GM21447 (cell line): ENCODE results near the gene PVALB.

ENCODE experiments used
- ATAC-seq: cut with Tn5 transposase; IDR thresholded peaks from one replicate; pipeline ENCODE4 v1.9.1; 2021; ENCODE audit not compliant: unreplicated experiment

The PVALB gene

DNA sequence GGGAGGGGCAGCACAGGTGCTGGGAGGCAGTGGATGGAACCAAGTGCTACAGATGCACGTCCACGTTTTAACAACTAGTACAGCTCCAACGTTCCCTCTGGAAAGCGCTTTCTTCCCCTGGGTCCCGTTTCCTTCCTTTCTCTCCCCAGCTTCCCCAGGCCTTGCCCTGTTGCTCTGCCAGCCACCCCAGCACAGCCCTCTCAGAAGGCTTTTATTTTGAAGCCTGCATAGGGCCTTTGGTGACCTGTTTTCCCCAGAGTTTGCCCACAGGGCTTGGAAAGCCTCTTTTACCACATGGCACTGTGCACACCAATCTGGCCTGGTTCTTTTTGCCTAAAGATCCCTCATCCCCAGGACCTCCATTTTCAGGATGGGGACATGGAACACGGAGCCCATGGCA lies 30.1 kb upstream of the PVALB start:
- ATAC-seq = no peak

GRCh38 chr22:36846271-36846670 lies 29.4 kb upstream of the PVALB start:
- no peak for ATAC-seq

DNA sequence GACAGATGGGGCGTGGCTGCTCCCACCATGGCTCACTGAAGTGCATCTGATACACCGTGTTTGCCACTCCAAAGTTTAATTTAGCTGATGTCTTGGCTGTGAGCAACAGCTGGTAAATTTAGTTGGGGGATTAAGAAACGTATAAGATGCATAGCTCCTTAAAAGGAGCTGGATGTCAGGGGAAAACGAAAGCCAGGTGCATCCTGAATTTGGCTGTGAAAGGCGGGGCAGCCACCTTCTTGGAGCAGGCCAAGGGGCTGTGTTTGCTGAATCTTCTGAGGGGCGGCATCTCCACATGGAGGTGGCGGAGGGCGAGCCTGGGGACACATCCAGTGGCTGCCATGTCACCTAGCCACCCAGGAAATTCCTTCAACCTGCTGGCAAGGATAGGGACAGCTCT lies 23.3 kb upstream of the PVALB start:
- no peak for ATAC-seq

DNA sequence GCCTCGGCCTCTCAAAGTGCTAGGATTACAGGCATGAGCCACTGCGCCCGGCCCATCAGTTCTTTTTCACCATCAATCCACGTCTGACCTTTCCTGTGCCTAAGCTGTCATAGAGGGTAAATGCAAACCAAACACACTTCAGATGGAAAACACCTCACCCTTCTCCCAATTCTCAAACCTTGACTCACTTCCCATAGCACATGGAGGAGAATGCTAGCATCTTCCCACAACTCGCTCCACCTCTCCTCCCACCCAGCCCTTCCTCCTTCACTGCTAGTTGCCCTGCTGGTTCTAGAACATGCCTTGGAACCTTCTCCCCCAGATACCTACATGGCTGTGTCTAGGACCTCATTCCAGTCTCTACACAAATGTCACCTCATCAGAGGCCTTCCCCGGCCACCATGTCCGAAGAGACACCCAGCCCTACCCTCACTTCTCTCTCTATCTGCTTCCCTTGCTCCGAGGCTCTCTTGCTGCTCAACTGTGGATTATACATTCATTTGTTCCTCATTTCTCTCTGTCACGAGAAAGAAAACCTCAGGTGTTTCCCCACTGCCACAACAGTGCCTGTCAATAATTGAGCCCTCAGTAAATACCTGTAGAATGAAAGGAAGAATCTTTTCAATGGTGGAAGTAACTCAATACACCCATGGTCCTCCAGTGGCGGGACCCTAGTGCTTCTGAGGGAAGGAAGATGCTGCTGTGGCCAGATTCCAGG lies 22.7 kb upstream of the PVALB start:
- ATAC-seq = no peak

GRCh38 chr22:36838119-36839030 lies 21.5 kb upstream of the PVALB start:
- no peak for ATAC-seq

GRCh38 chr22:36835903-36836302 lies 19.1 kb upstream of the PVALB start:
- ATAC-seq = no peak

DNA sequence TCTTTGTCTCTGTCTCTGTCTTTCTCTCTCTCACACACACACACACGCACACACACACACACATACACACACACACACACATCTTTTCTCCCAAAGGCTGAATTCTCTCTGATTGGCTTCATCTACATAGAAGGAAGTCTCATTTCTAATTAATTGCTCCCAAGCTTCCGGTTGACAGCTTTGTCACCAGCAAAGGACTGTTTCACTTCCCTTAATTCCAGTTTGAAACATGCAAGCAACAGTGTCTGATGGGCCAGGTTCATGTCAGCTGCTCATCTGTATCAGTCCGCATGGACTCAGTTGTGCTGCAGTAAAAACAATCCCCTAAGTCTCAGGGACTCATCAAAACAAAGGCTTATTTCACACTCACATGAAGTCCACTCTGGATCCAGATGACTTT lies 16.2 kb upstream of the PVALB start:
- ATAC-seq = no peak

DNA sequence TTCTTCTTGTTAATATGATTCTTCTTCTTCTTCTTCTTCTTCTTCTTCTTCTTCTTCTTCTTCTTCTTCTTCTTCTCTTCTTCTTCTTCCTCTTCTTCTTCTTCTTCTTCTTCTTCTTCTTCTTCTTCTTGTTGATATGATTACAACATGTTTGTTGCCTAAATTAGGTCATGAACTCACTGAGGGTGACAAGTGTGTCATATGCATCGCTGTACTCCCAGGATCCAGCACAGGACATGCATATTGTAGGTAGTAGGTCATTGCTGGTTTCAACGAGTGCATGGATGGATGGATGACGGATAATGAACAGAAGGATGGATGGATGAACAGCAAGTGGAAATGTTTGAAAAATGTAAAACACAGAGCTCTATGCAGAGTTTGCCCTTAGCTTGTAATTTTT lies 14.9 kb upstream of the PVALB start:
- no peak for ATAC-seq

DNA sequence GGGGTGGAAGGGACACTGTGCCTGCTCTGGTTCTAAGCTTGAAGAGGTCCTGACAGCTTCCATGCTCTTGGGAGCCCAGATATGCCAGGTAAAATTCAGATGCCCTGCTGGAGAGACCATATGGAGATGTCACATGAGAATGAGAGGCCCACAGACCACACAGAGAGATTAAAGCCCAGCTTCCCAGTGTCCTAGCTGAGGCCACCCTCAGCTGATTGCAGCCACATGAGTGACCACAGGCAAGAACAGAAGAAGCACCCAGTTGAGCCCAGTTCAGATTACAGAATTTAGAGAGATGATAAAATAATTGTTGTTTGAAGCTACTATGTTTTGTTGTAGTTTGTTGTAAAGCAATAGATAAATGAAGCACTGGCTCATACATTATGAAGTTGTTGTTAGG lies 14.4 kb upstream of the PVALB start:
- ATAC-seq = no peak

DNA sequence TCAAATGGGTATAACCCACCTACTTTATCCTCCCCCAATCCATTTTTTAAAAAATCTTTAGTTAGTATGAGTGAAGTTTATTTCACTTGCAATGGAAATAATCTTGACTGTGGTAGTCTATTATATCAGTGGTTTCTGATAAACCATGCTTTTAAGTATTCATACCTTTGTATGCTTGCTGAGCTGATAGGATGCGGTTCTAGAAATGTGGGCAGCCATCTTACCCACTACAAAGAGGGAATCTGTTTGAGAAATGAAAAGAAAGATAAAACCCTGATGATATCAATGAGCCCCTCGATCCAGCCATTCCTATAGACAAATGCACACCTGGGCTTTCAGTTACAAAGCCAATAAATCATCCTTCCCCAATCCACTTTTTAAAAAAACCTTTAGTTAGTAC lies 13.8 kb upstream of the PVALB start:
- ATAC-seq = no peak

DNA sequence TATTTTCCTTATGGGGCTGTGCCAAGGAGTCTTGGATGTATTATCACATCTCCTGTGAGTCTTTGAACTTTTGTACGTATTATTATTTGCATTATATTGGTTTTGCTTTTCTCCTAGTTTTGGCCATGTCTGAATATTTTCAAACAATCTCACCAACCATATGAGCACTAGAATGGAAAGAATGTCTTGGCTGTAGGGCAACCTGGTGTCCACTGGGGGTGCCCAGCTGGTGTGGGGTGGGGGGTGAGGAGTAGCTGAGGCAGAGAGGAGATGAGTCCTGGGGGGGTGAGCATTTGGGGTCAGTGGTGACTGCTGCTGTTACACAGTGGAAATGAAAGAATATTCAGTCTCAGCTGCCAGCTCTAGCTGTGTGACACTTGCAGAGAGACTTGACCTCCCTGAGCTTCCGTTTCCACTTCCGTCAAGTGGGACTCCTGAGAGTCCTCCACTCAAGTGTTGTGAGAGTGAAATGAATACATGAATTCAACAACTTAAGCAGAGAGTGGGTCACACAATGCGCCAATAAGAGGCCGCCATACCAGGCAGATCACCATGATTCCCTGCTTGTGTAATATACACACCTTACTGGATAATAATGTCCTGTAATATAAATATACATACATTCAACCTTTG lies 12.7 kb upstream of the PVALB start:
- no peak for ATAC-seq

DNA sequence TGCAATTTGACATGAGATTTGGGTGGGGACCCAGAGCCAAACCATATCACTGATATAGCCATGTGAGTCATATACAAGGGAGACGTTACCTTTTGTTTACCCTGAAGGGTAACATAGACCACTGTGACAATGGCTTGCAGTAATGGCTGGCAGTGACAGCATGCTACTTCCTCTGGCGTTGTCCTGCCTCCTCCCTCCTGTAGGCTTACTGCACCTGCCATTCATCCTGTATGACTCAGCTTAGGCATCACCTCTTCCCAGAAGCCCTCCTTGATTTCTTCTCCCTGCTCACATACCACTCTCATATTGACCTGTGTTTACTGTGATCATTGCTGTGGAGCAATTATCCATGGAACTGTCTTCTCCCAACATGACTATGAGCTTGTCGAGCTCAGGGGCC lies 12.0 kb upstream of the PVALB start:
- no peak for ATAC-seq

GRCh38 chr22:36826262-36826661 lies 9.4 kb upstream of the PVALB start:
- ATAC-seq = no peak

- ATAC-seq = no peak
Measured at GRCh38 chr22:36824655-36825054, 7.8 kb upstream of the PVALB start.

DNA sequence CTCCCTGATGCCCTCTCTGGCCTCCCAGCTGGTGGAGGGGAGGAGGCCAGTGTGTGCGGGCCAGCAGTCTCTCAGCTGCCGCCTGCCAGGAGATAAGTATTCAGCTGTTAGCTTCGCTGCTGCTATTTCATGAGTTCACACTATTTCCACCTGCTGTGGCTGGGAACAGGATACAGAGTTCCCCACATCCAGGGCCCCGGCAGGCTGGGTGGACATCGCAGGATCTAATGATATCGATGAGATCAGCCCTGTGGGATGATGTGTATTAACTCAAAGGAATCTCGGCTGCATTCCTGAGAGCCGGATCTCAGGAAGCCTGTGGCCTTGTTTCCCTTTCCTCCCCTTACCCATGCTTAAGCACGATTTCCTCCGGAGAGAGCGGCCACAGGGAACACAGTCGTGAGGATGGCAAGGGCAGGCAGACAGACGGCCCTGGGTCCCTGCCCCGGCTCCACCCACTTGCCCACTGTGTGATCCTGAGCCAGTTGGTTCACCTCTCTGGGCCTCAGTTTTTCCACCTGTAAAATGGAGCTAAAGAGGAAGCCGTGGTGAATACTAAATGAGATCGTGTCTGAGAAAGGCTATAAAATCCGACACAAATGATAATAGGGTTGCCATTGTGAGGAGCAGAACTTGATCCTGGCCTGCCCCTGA lies 6.5 kb upstream of the PVALB start:
- ATAC-seq = no peak

DNA sequence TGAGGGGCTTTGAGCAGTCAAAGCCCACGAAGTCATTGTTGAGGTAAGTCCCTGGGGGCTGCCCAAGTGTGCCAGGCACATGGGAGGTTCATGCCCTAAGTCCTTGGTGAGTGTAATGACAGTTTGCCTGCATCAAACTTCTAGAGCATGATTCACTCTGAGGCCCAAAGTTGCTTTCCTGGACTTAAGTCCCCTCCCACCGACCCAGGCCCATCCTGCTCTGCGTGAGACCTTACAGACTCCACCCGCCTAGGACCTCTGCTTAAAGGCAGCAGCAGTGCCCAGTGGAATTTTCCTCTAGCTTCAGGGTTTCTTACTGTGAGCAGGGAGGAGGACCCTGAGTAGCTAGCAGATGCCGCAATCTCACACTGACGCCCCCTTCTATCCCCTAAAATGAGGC lies 5.7 kb upstream of the PVALB start:
- no peak for ATAC-seq

GRCh38 chr22:36819112-36819511 lies 2.3 kb upstream of the PVALB start:
- ATAC-seq = no peak

DNA sequence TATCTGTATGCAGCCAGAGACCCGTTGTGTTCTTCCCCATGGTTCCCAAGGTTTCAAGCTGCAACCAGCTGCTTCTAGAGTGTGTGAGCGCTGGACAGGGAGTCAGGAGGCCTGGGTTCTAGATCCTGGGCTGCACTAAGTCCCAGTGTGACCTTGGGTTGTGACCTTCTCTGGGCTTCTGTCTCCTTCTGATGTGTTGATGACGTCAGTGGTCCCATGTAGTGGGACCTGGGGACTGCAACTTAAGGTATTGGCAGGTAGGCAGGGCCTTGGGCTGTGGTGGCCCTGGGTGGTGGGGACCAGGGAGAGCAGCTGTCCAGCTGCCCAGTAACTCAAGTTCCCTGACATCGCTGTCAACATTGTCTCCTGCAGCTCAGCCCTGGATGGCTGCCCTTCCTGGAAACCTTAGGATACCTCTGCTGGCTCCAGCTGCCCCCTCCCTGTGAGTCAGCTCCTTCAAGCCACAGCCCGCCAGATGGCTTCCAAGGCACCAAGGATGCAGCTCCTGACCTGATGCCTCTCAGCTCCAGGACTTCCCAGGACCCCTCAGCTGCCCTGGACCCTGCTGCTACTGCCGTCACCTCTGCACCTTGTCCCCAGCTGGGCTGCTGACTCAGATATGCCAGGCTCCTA lies 1.3 kb upstream of the PVALB start:
- ATAC-seq = no peak

- ATAC-seq = no peak
Measured at GRCh38 chr22:36817525-36817848, 652 bp upstream of the PVALB start.

DNA sequence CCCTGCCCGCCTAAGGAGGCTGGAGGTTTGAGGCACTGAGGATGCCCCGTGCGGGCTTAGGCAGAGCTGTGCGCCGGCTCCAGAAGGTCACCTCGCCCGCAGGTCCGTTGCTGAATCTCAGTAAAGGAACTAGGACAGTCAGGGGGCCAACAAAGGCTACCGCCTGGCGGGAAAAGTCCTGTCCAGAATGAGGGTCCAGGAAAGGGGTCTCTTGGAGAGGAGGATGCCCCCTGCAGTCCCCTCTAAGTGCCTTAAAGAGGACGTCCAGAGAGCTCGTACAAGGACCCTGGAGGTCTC lies 548 bp downstream of the PVALB start:
- no peak for ATAC-seq

DNA sequence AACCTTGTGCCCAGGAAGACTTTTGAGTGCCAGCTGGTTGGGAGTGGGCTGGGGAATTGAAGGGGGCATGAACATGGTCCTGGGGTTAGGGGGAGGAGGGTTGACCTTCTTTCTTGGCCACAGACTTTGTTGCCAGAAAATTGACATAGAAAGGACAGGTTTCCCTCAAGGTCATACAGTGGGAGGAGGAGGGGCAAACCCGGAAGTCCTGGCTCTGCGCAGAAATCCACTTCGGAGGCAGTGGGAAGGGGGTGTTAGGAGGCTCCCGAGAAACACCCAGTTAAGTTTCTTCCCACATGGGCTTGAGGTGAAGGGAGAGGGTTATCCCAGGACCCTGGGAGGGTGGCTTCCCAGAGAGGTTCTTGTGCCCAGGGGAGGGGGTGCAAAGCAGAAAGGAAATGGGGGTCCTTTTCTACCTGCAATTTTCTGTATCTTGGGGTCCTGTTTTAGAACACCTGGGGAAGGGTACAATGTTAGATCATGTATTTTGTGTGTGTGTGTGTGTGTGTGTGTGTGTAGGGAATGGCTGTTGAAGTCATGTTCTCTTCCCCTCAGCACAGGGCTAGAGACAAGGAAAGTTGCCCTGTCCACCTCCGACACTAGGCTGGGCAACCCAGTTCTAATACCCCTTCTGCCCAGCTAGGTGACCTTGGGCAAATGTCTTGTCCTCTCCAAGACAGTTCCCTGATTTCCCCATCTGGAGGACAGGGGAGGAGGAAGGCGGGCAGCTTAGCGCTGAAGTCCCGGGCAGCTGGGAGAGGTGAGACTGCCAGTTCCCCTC lies 1.1 kb downstream of the PVALB start:
- ATAC-seq = no peak
